Neural crest cell (in vitro differentiated cells): ENCODE results near the gene UGT1A8. TPM values are rescaled to one million over a fixed set of nuclear protein-coding genes. Genes with fewer than 3 reads are reported as not detected.

Experiments used
- DNase-seq: peaks from one replicate; pipeline ENCODE4 v3.0.0; 2021; ENCODE audit warnings: low read depth, mixed read lengths, low spot score
- H3K27ac Mint-ChIP-seq: one replicate; pipeline ENCODE4 v1.8.0; 2021; ENCODE audit warnings: mild to moderate bottlenecking, mixed read lengths; ENCODE audit not compliant: unreplicated experiment
- H3K27me3 Mint-ChIP-seq: 2 replicates; pipeline ENCODE4 v1.8.0; 2021; ENCODE audit warnings: low read depth, mild to moderate bottlenecking, mixed read lengths
- H3K36me3 Mint-ChIP-seq: 2 replicates; pipeline ENCODE4 v1.8.0; 2021; ENCODE audit warnings: low read depth, mild to moderate bottlenecking, mixed read lengths
- H3K4me1 Mint-ChIP-seq: 2 replicates; pipeline ENCODE4 v1.8.0; 2021; ENCODE audit warnings: mixed read lengths
- H3K4me3 Mint-ChIP-seq: one replicate; pipeline ENCODE4 v1.8.0; 2021; ENCODE audit warnings: mild to moderate bottlenecking, mixed read lengths
- H3K9me3 Mint-ChIP-seq: 2 replicates; pipeline ENCODE4 v1.8.0; 2021; ENCODE audit warnings: mixed read lengths
- CTCF ChIP-seq: fragments of 200-600 bp; sonication (generic); conservative IDR thresholded peaks from 2 replicates; pipeline ENCODE4 v1.5.0; 2021; ENCODE audit warnings: antibody characterized with exemption, mild to moderate bottlenecking
- total RNA-seq: library from RNA; stranded (reverse); gene quantifications from 2 replicates; pipeline ENCODE4 v1.2.1, GENCODE V29; 2021

Gene UGT1A8
- total RNA-seq, 1 donor from 2014 or later = not detected

DNA sequence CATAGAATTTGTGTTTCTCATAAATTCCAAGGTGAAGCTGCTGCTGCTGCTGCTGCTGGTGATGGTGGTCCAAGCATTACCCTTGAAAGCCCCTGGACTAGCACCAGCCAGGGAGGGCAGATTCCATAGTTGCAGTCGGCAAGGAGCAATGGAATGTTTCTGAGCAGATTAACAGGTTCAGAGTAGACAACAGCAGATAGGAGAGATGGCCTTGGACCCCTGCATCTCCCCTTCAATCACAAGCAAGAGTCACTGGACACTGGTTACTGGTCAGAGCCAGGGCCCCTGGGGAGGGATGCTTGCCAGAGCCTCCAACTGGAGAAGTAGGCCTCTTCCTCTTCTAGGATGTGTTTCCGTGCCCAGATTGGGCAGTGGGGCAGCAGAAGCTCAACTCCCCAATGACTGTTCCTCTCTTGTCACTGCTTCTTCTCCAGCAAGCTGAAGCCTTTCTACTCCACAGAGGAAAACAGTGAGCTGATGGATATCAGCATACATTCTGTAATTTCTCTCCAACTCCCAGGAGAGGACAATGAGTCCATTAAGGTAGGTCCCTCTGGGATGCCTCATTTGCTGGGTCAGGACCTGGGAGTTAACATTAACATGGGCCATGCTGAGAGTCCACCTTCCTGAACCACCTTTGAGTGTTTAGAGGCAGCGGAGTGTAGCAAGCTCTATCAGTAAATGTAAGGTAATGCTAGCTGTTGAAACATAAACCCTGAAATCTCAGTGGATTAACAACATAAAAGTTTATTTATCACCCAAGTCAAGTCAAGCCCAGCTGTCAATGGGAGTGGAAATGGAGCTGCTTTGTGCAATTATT is 196.0 kb downstream of the UGT1A8 start:
- DNase-seq = no peak
- no peak for TF ChIP-seq CTCF

DNA sequence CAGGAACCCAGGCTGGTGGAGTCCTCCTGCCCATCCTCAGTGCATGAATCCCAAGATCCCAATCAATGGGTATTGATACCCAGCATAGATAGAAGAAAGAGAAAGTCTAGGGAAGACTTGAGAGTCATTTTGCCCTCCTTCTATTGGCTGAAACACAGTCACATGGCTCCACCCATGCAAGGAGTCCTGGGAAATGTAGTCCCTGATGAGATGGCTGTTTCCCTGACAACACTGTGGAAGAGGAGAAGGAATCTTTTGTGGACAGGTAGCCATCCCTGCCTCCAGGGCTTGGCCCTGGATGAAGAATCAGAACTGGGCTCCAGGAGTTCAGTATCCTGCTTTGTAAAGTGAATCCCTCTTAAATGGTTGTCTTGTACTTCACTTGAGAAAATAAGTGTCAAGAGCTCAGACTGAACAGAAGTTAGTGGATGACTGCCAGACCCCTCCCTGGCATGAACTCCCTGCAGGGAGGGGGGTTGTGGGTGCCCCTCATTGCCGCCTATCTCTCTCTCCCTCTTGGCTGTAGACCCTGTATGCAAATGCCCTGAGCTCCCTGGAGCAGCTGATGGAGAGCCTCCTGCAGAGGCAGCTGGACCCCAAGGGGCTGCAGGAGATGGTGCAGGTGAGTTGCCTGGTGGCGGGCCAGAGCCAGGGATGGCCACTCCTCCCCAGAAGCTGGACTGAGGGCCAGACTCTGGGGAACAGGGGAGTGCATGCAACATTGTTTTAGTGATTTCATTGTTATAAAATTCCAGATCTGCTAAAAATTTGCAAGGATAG is 196.8 kb downstream of the UGT1A8 start:
- no peak for TF ChIP-seq CTCF
- Mint-ChIP-seq H3K4me3 (no peak overlapping the region), H3K27ac (no peak overlapping the region), H3K9me3 (no peaks in the 10 kb centered on the region), H3K36me3 (no peaks in the 10 kb centered on the region), H3K4me1 (peaks cover 12% of the 10 kb centered on the region), H3K27me3 (no peaks in the 10 kb centered on the region)
- no peak for DNase-seq

More for the DNA sequence above, 196.0 kb downstream of the UGT1A8 start:
- Mint-ChIP-seq H3K9me3 (no peaks in the 10 kb centered on the region), H3K27me3 (no peaks in the 10 kb centered on the region), H3K36me3 (no peaks in the 10 kb centered on the region), H3K4me3 (no peak overlapping the region), H3K27ac (no peak overlapping the region), H3K4me1 (peaks cover 12% of the 10 kb centered on the region)

DNA sequence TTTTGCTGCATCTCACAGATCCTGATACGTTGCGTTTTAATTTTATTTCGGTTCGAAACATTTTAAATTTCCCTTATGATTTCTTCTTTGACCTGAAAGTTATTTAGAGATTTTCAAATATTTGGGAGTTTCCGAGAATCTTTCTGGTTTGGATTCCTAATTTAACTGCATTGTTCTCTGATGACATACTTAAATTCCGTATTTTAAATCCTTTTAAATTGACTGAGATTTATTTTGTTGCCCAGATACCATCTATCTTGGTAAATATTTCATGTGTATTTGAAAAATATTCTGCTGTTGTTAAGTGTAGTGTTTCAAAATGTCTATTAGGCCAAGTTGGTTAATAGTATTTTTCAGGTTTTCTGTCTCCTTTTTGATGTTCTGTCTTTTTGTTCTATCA is 198.4 kb downstream of the UGT1A8 start:
- H3K27ac Mint-ChIP-seq = no peak overlapping the region
- no peaks in the 10 kb centered on the region for H3K36me3 Mint-ChIP-seq
- DNase-seq = no peak
- H3K4me1 Mint-ChIP-seq = peaks cover 12% of the 10 kb centered on the region
- no peaks in the 10 kb centered on the region for H3K9me3 Mint-ChIP-seq
- H3K27me3 Mint-ChIP-seq = no peaks in the 10 kb centered on the region
- no peak for TF ChIP-seq CTCF
- H3K4me3 Mint-ChIP-seq = no peak overlapping the region

- Mint-ChIP-seq H3K4me1 (peaks cover 12% of the 10 kb centered on the region), H3K4me3 (no peak overlapping the region), H3K27me3 (no peaks in the 10 kb centered on the region), H3K9me3 (no peaks in the 10 kb centered on the region), H3K27ac (no peak overlapping the region), H3K36me3 (no peaks in the 10 kb centered on the region)
- no peak for DNase-seq
- TF ChIP-seq CTCF = no peak
These were observed 198.9 kb downstream of the UGT1A8 start for GRCh38 chr2:233816334-233816733.

DNA sequence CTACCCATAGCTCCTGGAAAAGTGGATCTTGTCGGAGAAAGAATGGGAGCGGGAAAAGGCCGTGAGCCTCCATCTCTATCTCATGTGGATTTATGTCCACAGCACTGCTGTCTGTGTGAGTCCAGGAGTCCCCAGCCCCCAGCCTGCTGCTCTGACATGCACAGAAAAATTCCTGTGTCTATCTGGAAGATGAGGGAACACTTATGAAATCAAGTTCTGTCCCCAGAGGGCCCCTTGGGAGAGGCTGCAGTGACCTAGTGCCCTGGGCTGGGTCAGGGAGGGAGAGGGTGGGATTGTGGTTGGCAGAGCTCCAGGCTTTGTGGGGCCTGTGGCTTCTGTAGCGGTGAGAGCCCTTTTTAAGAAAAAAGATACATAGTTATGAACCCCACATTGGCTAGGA is 199.3 kb downstream of the UGT1A8 start:
- Mint-ChIP-seq H3K4me1 (peaks cover 12% of the 10 kb centered on the region), H3K27ac (no peak overlapping the region), H3K27me3 (no peaks in the 10 kb centered on the region), H3K9me3 (no peaks in the 10 kb centered on the region), H3K4me3 (no peak overlapping the region), H3K36me3 (no peaks in the 10 kb centered on the region)
- TF ChIP-seq CTCF = no peak
- no peak for DNase-seq
